Measurements from ENCODE around the gene RYK. TPM values are rescaled to one million over a fixed set of nuclear protein-coding genes. Genes with fewer than 3 reads are reported as not detected.
A peak's percentile ranks its signal among the peaks of the same experiment; 100 is the strongest.
"Not testable (repeated sequence)": the region's sequence is repeated elsewhere in the genome, so short reads cannot be mapped to it uniquely, and the experiment has no call there.

Gene RYK
- total RNA-seq, 1 donor from 2014 or later: 106 TPM

- no peak for DNase-seq (ENCODE audit: low spot score)
These were observed 4.7 kb upstream of the RYK start for GRCh38 chr3:134255404-134255803.

- no peak for DNase-seq (ENCODE audit: low spot score)
These were observed 3.0 kb upstream of the RYK start for GRCh38 chr3:134253475-134254226.

GRCh38 chr3:134252766-134253165 is 2.1 kb upstream of the RYK start:
- no peak for DNase-seq (ENCODE audit: low spot score)

- peak; percentile 86 for DNase-seq (ENCODE audit: low spot score)
These were observed 1.2 kb upstream of the RYK start for GRCh38 chr3:134251731-134252391.

- DNase-seq (ENCODE audit: low spot score): peak; percentile 56
These were observed 533 bp downstream of the RYK start for GRCh38 chr3:134249935-134250716.

GRCh38 chr3:134249296-134249841 is 1.3 kb downstream of the RYK start:
- DNase-seq (ENCODE audit: low spot score): no peak

GRCh38 chr3:134244921-134245320 is 5.7 kb downstream of the RYK start:
- DNase-seq (ENCODE audit: low spot score): no peak

GRCh38 chr3:134242649-134243617 is 7.7 kb downstream of the RYK start:
- peak; percentile 86 for DNase-seq (ENCODE audit: low spot score)

- no peak for DNase-seq (ENCODE audit: low spot score)
These were observed 11.1 kb downstream of the RYK start for GRCh38 chr3:134239538-134239937.

GRCh38 chr3:134237454-134238145 is 13.1 kb downstream of the RYK start:
- DNase-seq (ENCODE audit: low spot score): no peak

- DNase-seq (ENCODE audit: low spot score): peak; percentile 19
These were observed 14.0 kb downstream of the RYK start for GRCh38 chr3:134236505-134237170.

GRCh38 chr3:134235577-134236076 is 15.0 kb downstream of the RYK start:
- no peak for DNase-seq (ENCODE audit: low spot score)

GRCh38 chr3:134232951-134233350 is 17.7 kb downstream of the RYK start:
- DNase-seq (ENCODE audit: low spot score): no peak

GRCh38 chr3:134232151-134232550 is 18.5 kb downstream of the RYK start:
- DNase-seq (ENCODE audit: low spot score): no peak

- no peak for DNase-seq (ENCODE audit: low spot score)
These were observed 19.5 kb downstream of the RYK start for GRCh38 chr3:134231131-134231530.

- no peak for DNase-seq (ENCODE audit: low spot score)
These were observed 21.6 kb downstream of the RYK start for GRCh38 chr3:134229038-134229437.

- peak; percentile 45 for DNase-seq (ENCODE audit: low spot score)
These were observed 22.2 kb downstream of the RYK start for GRCh38 chr3:134228479-134228878.

- DNase-seq (ENCODE audit: low spot score): no peak
These were observed 22.6 kb downstream of the RYK start for GRCh38 chr3:134228035-134228434.

- not testable (repeated sequence) for DNase-seq (ENCODE audit: low spot score)
These were observed 25.9 kb downstream of the RYK start for GRCh38 chr3:134224796-134225156.

- no peak for DNase-seq (ENCODE audit: low spot score)
These were observed 27.8 kb downstream of the RYK start for GRCh38 chr3:134222835-134223234.
